Measurements from ENCODE around the gene GAK.

The GAK gene

DNA sequence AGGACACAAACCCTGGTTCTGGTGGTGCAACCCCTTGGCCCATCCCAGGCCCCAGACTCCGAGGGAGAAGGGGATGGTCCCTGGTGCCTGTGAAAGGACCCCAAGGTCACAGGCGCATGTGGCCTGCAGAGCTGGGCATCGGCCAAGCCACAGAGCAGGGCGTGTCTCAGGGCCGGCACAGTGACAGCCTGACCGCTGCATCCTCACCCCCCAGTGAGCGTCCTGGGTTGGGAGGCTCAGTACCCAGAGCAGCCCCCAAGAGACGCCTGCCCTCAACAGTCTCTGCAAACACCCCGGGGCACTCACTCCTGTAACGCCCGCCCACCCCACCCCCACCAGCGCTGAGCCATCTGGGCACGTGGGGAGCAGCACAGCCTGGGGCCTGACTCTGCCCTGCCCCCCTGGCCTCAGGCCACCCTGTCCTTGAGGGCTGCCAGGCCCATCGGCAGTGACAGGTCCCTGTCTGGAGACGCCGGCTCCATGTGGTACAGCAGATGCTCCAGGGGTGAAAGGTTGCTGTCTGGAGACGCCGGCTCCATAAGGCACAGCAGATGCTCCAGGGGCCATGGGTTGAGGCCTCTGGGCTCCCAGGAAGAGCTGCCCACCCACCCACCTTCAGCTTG, 81.7 kb downstream of the GAK start:
- Mint-ChIP-seq H3K27ac (no peak overlapping the region), H3K27me3 (no peaks in the 10 kb centered on the region), H3K4me1 (ENCODE audit: low read depth) (no peaks in the 10 kb centered on the region), H3K9me3 (no peaks in the 10 kb centered on the region), H3K36me3 (ENCODE audit: low read depth) (peaks cover 75% of the 10 kb centered on the region), H3K4me3 (no peak overlapping the region)
- no peak for DNase-seq

DNA sequence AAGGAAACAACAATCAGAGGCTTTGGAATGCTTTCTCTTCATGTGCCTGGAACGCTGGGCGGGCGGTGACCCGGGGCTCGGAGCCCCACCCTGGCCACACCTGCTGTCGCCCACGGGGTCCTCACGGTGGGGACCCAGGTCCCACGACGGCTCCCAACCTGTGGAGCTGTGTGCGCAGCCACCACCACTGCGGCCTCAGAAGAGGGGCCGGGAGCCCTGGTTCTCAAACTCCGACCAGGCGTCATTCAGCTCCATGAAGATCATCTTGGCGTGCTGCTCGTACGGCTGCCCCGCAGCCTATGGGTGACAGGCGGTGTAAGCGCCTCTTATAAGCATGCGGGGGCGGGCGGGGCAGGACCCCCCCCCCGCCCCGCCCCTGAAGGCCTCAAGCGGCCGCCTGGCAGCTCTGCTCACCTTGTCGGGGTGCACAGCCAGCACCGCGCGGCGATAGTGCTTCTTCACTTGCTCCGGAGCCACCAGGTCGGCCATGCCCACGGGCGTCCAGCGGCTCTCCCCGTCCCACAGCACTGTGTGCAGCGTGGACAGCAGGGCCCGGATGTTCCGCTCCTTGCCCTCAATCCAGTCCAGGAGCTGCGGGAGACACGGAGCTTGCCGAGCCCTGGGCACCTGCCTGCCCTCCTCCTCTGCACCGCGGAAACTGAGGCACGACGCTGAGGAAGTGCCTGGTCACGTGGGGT, 82.5 kb downstream of the GAK start:
- no peaks in the 10 kb centered on the region for H3K27me3 Mint-ChIP-seq
- DNase-seq, result no peak
- no peak overlapping the region for H3K27ac Mint-ChIP-seq
- no peak overlapping the region for H3K4me3 Mint-ChIP-seq
- peaks cover 71% of the 10 kb centered on the region for H3K36me3 Mint-ChIP-seq (ENCODE audit: low read depth)
- no peaks in the 10 kb centered on the region for H3K9me3 Mint-ChIP-seq
- H3K4me1 Mint-ChIP-seq (ENCODE audit: low read depth), result no peaks in the 10 kb centered on the region

DNA sequence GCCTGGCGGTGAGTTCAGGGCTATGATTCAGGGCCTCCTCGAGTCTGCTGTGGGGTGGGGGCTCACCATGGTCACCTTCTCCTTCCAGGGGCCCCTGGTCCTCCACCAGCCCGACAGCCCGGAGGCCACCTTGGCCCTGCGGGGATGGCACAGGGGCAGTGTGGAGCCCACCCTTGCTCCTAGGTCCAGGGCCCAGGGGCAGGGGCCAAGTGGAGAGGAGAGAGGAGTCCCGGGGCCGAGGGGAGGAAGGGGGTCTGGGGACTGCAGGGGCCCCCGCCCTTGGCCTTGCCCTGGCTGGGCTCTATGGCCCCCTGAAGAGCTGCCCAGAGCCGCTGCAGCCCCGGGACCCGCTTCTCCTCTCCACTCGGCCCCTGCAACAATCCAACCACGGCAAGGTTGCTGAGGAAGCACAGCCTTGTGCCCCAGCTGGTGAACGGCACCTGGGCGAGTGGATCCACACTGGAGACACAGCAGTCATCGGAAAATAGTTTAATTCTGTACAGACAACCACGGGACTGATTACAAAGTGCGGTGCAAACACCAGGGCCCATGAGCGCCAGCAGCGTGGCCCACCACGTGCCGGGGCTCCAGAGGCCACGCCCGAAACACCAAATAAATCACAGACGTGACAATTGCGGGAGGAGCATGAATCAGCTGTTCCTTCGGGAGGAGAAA, 83.2 kb downstream of the GAK start:
- H3K27ac Mint-ChIP-seq, result no peak overlapping the region
- H3K36me3 Mint-ChIP-seq (ENCODE audit: low read depth), result peaks cover 71% of the 10 kb centered on the region

DNA sequence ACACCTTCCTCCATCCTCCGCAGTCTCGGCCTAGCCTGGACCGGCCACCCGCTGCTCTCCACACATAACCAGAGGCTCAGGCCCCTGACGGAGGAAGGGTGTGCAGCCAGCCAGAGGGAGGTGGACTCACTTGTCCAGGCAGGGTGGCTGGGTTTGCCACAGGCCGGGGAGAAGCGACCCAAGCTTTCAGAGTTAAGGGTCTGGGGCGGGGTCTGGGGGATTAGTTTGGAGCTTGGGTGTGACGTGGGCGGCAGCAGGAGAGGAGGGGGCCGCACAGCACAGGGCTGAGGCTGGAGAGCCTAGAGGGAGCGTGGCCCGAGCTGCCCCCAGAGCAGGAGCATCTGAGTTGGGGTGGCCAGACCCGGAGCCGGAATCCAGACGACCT, 83.8 kb downstream of the GAK start:
- no peak overlapping the region for H3K4me3 Mint-ChIP-seq
- H3K9me3 Mint-ChIP-seq, result no peaks in the 10 kb centered on the region
- H3K27me3 Mint-ChIP-seq, result no peaks in the 10 kb centered on the region
- no peaks in the 10 kb centered on the region for H3K4me1 Mint-ChIP-seq (ENCODE audit: low read depth)
- peaks cover 69% of the 10 kb centered on the region for H3K36me3 Mint-ChIP-seq (ENCODE audit: low read depth)
- no peak for DNase-seq
- no peak overlapping the region for H3K27ac Mint-ChIP-seq

More for the DNA sequence above, 83.2 kb downstream of the GAK start:
- no peaks in the 10 kb centered on the region for H3K4me1 Mint-ChIP-seq (ENCODE audit: low read depth)
- no peak for DNase-seq
- no peaks in the 10 kb centered on the region for H3K27me3 Mint-ChIP-seq
- no peak overlapping the region for H3K4me3 Mint-ChIP-seq
- no peaks in the 10 kb centered on the region for H3K9me3 Mint-ChIP-seq

DNA sequence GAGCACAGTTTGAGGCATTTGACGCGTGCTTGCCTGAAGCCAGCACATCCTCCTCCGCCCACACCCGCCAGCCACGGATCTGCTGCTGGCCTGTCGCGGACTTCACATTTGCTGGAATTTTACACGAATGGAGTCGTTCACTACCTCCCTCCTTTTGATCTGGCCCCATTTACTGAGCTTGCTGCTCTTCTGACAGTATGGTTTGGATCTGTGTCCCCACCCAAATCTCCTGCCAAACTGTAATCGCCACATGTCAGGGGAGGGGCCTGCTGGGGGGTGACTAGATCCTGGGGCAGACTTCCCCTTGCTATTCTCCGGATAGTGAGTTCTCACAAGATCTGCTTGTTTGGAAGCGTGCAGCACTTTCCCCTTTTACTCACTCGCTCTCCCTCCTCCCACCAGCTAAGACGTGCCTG, 86.3 kb downstream of the GAK start:
- Mint-ChIP-seq H3K36me3 (ENCODE audit: low read depth) (peaks cover 59% of the 10 kb centered on the region), H3K27ac (no peak overlapping the region), H3K4me1 (ENCODE audit: low read depth) (no peaks in the 10 kb centered on the region), H3K4me3 (no peak overlapping the region), H3K9me3 (peaks cover 2% of the 10 kb centered on the region), H3K27me3 (no peaks in the 10 kb centered on the region)
- no peak for DNase-seq

DNA sequence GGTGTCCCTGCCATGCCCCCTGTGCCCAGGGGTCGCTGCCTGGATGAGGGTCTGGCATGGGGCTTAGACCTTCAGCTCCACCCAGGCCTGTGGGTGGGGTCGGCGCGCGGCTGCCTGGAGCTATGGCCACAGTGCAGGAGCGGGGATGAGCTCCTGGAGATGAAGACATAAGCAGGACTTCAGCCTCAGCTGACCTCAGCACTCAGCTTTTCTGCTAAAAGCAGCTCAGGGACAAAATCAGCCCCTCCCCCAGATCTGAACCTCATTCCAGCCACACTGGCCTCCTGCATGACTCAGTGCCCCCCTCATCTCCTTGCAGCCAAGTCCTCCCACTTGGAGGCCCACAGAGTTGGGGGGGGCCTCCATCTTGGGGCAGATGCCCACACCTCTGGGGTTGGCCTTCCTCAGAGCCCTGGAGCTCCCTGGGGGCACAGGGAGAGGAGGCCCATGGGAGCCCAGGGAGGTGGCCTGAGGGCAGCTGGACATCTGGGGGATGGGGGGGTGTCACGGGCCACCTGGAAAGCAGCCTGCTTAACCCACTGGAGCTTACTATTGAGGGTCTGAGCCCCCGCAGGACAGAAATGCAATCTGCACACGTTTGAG, 86.8 kb downstream of the GAK start:
- Mint-ChIP-seq H3K4me3 (no peak overlapping the region), H3K27ac (no peak overlapping the region), H3K4me1 (ENCODE audit: low read depth) (no peaks in the 10 kb centered on the region), H3K27me3 (no peaks in the 10 kb centered on the region), H3K9me3 (peaks cover 2% of the 10 kb centered on the region), H3K36me3 (ENCODE audit: low read depth) (peaks cover 59% of the 10 kb centered on the region)
- DNase-seq, result no peak

DNA sequence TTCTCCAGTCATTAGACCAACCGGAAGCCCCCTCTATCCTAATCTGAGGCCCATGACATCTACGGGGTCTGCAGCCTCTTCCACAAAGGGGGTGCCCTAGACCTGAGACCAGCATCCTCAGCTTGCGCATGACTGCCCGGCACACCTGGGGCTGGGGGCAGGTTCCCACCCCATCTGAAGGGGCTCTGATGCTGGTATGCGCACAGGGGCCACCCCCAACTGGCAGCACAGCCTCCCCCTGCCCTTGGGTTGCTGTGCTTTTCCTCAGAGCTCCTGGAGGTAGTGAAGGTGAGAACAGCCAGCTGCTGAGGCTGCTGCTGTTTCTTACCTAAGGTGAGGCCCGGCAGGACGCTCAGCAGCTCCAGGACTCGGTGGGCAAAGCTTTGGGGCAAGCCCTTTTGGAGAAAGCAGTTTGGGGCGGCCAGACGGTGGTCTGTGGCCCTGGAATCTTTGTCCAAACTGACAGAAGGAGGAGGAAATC, 87.3 kb downstream of the GAK start:
- Mint-ChIP-seq H3K4me3 (no peak overlapping the region), H3K4me1 (ENCODE audit: low read depth) (peaks cover 3% of the 10 kb centered on the region), H3K27me3 (no peaks in the 10 kb centered on the region), H3K36me3 (ENCODE audit: low read depth) (peaks cover 54% of the 10 kb centered on the region), H3K9me3 (peaks cover 2% of the 10 kb centered on the region), H3K27ac (no peak overlapping the region)
- no peak for DNase-seq

DNA sequence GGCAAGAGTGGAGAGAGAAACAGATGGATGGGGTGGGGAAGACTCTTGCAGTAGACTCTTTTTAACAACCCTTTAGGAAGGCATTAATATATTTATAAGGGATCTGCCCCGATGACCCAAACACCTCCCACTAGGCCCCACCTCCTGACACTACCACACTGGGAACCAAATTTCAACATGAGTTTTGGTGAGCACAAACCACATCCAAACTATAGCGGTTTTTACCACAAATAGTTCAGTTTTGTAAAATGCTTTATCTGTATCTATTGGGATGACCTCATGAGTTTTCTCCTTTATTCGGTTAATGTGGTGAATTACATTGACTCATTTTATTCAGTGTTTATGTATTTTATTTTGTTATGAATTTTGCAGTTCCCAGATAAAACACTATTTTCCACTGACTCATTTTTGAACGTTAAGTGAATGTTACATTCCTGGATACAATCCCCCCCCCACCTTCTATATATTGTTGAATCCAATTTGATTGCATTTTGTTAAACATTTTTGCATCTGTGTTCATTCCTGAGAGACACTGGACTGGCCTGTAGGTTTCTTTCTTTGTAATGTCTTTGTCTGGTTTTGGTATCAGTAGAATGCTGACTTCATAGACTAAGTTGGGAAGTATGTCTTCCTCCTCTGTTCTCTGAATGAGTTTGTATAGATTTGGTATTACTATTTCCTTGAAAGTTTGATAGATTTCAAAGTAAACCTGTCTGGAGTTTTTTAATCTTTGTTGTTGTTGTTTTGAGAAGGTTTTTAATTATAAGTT, 92.3 kb downstream of the GAK start:
- peak overlapping the region; percentile 76 for H3K27ac Mint-ChIP-seq
- H3K9me3 Mint-ChIP-seq, result peaks cover 13% of the 10 kb centered on the region
- peaks cover 8% of the 10 kb centered on the region for H3K4me1 Mint-ChIP-seq (ENCODE audit: low read depth)
- no peak overlapping the region for H3K4me3 Mint-ChIP-seq
- DNase-seq, result no peak
- peaks cover 32% of the 10 kb centered on the region for H3K36me3 Mint-ChIP-seq (ENCODE audit: low read depth)
- H3K27me3 Mint-ChIP-seq, result no peaks in the 10 kb centered on the region

DNA sequence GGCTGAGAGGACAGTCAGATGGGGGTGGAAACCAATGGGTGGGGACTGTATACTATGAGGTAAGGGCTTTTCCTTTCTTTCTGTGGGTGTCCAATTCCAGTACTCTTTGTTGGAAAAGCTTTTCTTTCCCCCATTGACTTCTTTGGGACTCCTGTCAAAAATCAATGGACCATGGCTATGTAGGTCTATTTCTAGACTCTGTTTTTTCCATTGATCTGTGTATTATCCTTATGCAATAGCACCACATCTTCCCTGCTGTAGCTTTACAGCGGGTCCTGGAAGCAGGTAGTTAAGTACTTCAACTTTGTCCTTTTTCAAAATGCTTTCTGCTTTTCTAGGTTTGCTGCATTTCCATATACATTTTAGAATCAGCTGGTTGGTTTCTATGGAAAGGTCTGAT, 94.3 kb downstream of the GAK start:
- Mint-ChIP-seq H3K4me1 (ENCODE audit: low read depth) (peaks cover 12% of the 10 kb centered on the region), H3K36me3 (ENCODE audit: low read depth) (peaks cover 16% of the 10 kb centered on the region), H3K27me3 (no peaks in the 10 kb centered on the region), H3K27ac (no peak overlapping the region), H3K4me3 (no peak overlapping the region), H3K9me3 (peaks cover 13% of the 10 kb centered on the region)
- no peak for DNase-seq

DNA sequence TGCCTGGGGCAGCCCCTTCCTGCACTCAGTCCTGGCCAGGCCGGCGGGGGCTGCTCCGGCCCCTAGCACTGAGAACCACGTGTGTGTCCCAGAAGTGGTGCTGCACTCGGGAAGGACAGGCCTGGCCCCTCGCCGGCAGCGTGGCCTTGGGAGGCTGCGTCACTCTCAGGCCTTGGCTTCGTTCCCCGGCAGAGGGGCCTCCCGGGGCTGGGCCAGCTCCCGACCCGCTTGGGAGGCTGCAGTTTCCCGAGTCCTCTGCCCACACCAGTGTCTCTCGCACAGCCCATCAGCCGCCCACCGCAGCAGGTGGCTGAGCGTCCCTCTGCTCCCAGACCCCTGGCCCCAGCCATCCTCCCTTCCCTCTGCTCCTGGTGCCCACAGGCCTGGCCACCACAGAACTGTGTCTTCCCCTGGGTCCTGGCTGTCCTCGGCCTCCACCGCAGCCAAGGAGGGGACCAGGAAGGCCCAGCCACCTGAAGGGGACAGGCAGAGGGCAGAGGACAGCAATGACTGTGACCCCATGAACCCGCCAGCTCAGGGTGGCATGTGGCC, 95.3 kb downstream of the GAK start:
- no peak overlapping the region for H3K4me3 Mint-ChIP-seq
- peaks cover 12% of the 10 kb centered on the region for H3K4me1 Mint-ChIP-seq (ENCODE audit: low read depth)
- DNase-seq, result no peak
- H3K9me3 Mint-ChIP-seq, result peaks cover 12% of the 10 kb centered on the region
- no peaks in the 10 kb centered on the region for H3K27me3 Mint-ChIP-seq
- no peak overlapping the region for H3K27ac Mint-ChIP-seq
- H3K36me3 Mint-ChIP-seq (ENCODE audit: low read depth), result peaks cover 11% of the 10 kb centered on the region

DNA sequence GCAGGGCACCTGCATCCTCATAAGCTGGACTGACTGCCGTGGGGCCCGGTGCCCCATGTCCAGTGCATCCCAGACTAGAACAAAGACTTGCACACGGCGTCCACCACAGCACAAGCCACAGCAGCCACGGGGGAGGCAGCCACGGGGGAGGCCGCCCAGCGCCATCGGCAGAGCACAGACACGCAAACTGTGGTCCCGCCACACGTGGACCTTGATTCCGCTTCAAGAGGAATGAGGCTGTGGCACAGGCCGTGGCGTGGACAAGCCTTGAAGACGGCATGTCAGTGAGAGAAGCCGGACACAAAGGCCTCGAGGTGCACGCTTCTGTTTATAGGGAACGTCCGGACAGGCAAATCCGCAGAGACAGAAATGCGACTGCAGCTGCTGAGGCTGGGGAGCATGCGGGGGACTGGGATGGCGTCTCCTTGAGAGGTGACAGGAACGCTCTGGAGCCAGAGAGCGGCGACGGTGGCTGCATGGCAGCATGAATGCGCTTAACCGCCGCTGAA, 96.1 kb downstream of the GAK start:
- Mint-ChIP-seq H3K4me3 (no peak overlapping the region), H3K36me3 (ENCODE audit: low read depth) (peaks cover 7% of the 10 kb centered on the region)

DNA sequence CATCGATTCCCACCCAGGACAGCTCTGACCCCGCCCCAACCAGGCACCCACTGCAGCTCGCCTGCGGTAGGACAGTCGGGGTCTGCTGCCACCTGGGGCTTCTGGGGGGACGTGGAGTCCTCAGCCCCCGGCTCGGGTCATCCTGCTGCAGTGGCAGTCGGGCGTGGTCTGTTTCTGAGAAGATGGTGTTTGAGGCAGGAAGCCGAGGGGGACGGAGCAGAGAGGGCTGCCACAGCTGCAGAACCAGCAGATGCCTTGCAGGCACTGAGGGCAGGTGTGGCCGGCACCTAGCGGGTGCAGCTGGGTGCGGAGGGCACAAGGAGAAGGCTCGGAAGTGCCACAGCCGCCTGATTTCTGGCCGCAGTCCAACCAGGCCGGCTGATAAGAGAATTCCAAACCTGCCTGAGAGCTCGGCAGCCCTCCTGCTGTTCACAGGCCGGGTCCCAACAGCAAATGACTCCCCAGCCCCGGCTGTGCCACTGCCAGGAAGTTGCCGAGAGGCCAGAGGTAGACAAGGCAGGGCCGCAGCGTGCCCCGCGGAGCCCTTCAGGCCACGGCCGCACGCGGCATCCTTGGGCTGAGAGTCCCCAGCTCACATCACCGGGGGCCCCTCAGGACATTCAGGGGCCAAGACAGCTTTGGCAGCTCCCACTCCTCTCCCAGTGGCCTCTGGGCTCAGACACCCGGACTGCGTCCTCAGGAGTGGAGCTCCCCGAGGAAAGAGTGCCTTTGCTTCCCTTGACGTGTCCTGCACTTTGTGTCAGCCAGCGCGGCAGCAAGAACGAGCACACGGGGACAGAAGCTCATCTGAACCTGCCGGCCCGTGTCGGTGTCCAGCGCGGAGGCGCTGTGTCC, 96.7 kb downstream of the GAK start:
- Mint-ChIP-seq H3K36me3 (ENCODE audit: low read depth) (peaks cover 4% of the 10 kb centered on the region), H3K9me3 (peaks cover 12% of the 10 kb centered on the region), H3K27ac (no peak overlapping the region), H3K4me1 (ENCODE audit: low read depth) (peaks cover 12% of the 10 kb centered on the region), H3K4me3 (no peak overlapping the region), H3K27me3 (peaks cover 6% of the 10 kb centered on the region)
- no peak for DNase-seq

More for the DNA sequence above, 96.1 kb downstream of the GAK start:
- no peak for DNase-seq
- H3K27ac Mint-ChIP-seq, result no peak overlapping the region
- no peaks in the 10 kb centered on the region for H3K27me3 Mint-ChIP-seq
- H3K9me3 Mint-ChIP-seq, result peaks cover 12% of the 10 kb centered on the region
- H3K4me1 Mint-ChIP-seq (ENCODE audit: low read depth), result peaks cover 12% of the 10 kb centered on the region
